Prostate gland (tissue), 2 donors: ENCODE results near the gene LTA4H.

ENCODE experiments used
- CTCF ChIP-seq, 4 experiments: fragments of 200-600 bp in 2 of 4; fragments of 450-650 bp in 2 of 4; sonication (generic) in 2 of 4; IDR thresholded peaks; 1 replicate in 3 of 4; 2 replicates in 1 of 4; pipeline ENCODE4 v1.5.1; 2016 to 2019; ENCODE audit warnings: antibody characterized with exemption in 4 of 4, mild to moderate bottlenecking in 2 of 4, moderate library complexity in 2 of 4
- POLR2A ChIP-seq: fragments of 450-650 bp; IDR thresholded peaks from one replicate; pipeline ENCODE4 v1.6.1; 2016; ENCODE audit warnings: antibody characterized with exemption, mild to moderate bottlenecking
- POLR2AphosphoS5 ChIP-seq: sonication (generic); formaldehyde crosslinking; IDR thresholded peaks from one replicate; pipeline ENCODE4 v1.6.1; 2017; ENCODE audit warnings: antibody characterized with exemption

- no peak for TF ChIP-seq CTCF (IDR thresholded peaks at IDR 0.05)
- no peak for TF ChIP-seq POLR2AphosphoS5
- no peak for TF ChIP-seq POLR2A
Observed at GRCh38 chr12:95997911-95998510, 37.4 kb downstream of the LTA4H start.
